ENCODE measurements around the gene DIDO1.
"Not testable (repeated sequence)": the region's sequence is repeated elsewhere in the genome, so short reads cannot be mapped to it uniquely, and the experiment has no call there.

The DIDO1 gene

GRCh38 chr20:62962891-62963613 is 36.7 kb upstream of the DIDO1 start:
- no peak for DNase-seq (ENCODE audit: low spot score)

GRCh38 chr20:62962221-62962879 is 36.0 kb upstream of the DIDO1 start:
- no peak for DNase-seq (ENCODE audit: low spot score)

- DNase-seq (ENCODE audit: low spot score) = no peak
Measured at GRCh38 chr20:62961799-62962198, 35.5 kb upstream of the DIDO1 start.

GRCh38 chr20:62961310-62961783 is 35.0 kb upstream of the DIDO1 start:
- no peak for DNase-seq (ENCODE audit: low spot score)

GRCh38 chr20:62960446-62961309 is 34.4 kb upstream of the DIDO1 start:
- DNase-seq (ENCODE audit: low spot score) = not testable (repeated sequence)

GRCh38 chr20:62959998-62960436 is 33.7 kb upstream of the DIDO1 start:
- DNase-seq (ENCODE audit: low spot score) = no peak

- no peak for DNase-seq (ENCODE audit: low spot score)
Measured at GRCh38 chr20:62959101-62959971, 33.0 kb upstream of the DIDO1 start.

- no peak for DNase-seq (ENCODE audit: low spot score)
Measured at GRCh38 chr20:62958388-62959100, 32.2 kb upstream of the DIDO1 start.

- DNase-seq (ENCODE audit: low spot score) = no peak
Measured at GRCh38 chr20:62957136-62958117, 31.1 kb upstream of the DIDO1 start.

GRCh38 chr20:62956387-62957135 is 30.3 kb upstream of the DIDO1 start:
- DNase-seq (ENCODE audit: low spot score) = no peak

- DNase-seq (ENCODE audit: low spot score) = no peak
Measured at GRCh38 chr20:62955519-62956386, 29.4 kb upstream of the DIDO1 start.

- no peak for DNase-seq (ENCODE audit: low spot score)
Measured at GRCh38 chr20:62953839-62954703, 27.8 kb upstream of the DIDO1 start.

GRCh38 chr20:62952968-62953838 is 26.9 kb upstream of the DIDO1 start:
- DNase-seq (ENCODE audit: low spot score) = peak; percentile 2

GRCh38 chr20:62952373-62952967 is 26.2 kb upstream of the DIDO1 start, which contains the start of gene SLC17A9:
SLC17A9 (plus strand) TSS chr20:62952709; CDS start chr20:62952831, 122 bp downstream.
- DNase-seq (ENCODE audit: low spot score) = peak; percentile 61

- DNase-seq (ENCODE audit: low spot score) = no peak
Measured at GRCh38 chr20:62951896-62952372, 25.6 kb upstream of the DIDO1 start.
